DND-41 (cell line): ENCODE data around the gene ABCA13.

Experiments
- ATAC-seq: fragments of 200-7000 bp; cut with Tn5 transposase; 3 replicates; pipeline ENCODE4 v1.9.1; 2021; ENCODE audit warnings: low read depth; ENCODE audit not compliant: insufficient read depth
- DNase-seq: peaks from one replicate; pipeline ENCODE4 v3.0.0-alpha.2; 2020
- H2AFZ ChIP-seq: 2 replicates; pipeline ENCODE4 v1.6.0; 2012; ENCODE audit warnings: low read depth, low read length
- H3K27ac ChIP-seq: 2 replicates; pipeline ENCODE4 v1.5.1; 2012; ENCODE audit warnings: low read length, inconsistent platforms
- H3K27me3 ChIP-seq: fragments of 200-600 bp; sonication (generic); 2 replicates; pipeline ENCODE4 v1.6.0; 2012; ENCODE audit warnings: low read length, mild to moderate bottlenecking, inconsistent platforms; ENCODE audit not compliant: insufficient read depth, poor library complexity
- H3K36me3 ChIP-seq: 2 replicates; pipeline ENCODE4 v1.5.1; 2012; ENCODE audit warnings: low read length, inconsistent platforms; ENCODE audit not compliant: insufficient read depth
- H3K4me1 ChIP-seq: 2 replicates; pipeline ENCODE4 v1.5.1; 2012; ENCODE audit warnings: mild to moderate bottlenecking, low read length; ENCODE audit not compliant: insufficient read depth
- H3K4me2 ChIP-seq: 2 replicates; pipeline ENCODE4 v1.6.0; 2012; ENCODE audit warnings: mild to moderate bottlenecking, moderate library complexity, low read length, inconsistent platforms; ENCODE audit not compliant: insufficient read depth
- H3K4me3 ChIP-seq, 2 experiments: fragments of 200-600 bp in 1 of 2; shearing (Covaris generic) in 1 of 2; 2 replicates each; pipeline ENCODE4 v1.5.1; 2012 to 2016; ENCODE audit warnings: inconsistent platforms in 2 of 2, low read length in 2 of 2, mild to moderate bottlenecking in 2 of 2, low read depth in 1 of 2, moderate library complexity in 1 of 2
- H3K79me2 ChIP-seq: 2 replicates; pipeline ENCODE4 v1.6.0; 2012; ENCODE audit warnings: low read length, inconsistent platforms; ENCODE audit not compliant: insufficient read depth
- H3K9ac ChIP-seq: 2 replicates; pipeline ENCODE4 v1.6.0; 2012; ENCODE audit warnings: low read depth, mild to moderate bottlenecking, inconsistent platforms, low read length, moderate library complexity
- H3K9me3 ChIP-seq: 2 replicates; pipeline ENCODE4 v1.5.1; 2012; ENCODE audit warnings: low read length, moderate library complexity, mild to moderate bottlenecking, inconsistent platforms; ENCODE audit not compliant: insufficient read depth, severe bottlenecking
- H4K20me1 ChIP-seq: 2 replicates; pipeline ENCODE4 v1.6.0; 2012; ENCODE audit warnings: low read length; ENCODE audit not compliant: insufficient read depth
- EZH2 ChIP-seq: IDR thresholded peaks from 3 replicates; pipeline ENCODE4 v1.6.1; 2012; ENCODE audit warnings: borderline replicate concordance, low read depth, mild to moderate bottlenecking, moderate library complexity, low read length, inconsistent platforms; ENCODE audit not compliant: severe bottlenecking
- TF ChIP-seq, protein P1 (sequence below): IDR thresholded peaks from 2 replicates; pipeline ENCODE4 v1.5.1; 2012; ENCODE audit warnings: borderline replicate concordance, low read length, moderate library complexity, mild to moderate bottlenecking; ENCODE audit not compliant: poor library complexity, severe bottlenecking; ENCODE audit errors: extremely low read depth

The ABCA13 gene

GRCh38 chr7:48473205-48473865 is 302.1 kb downstream of the ABCA13 start:
- no peak overlapping the region for H3K27ac ChIP-seq
- no peak overlapping the region for H3K4me3 ChIP-seq
- no peak overlapping the region for H3K9ac ChIP-seq
- H3K36me3 ChIP-seq, result no peaks in the 10 kb centered on the region
- no peak overlapping the region for H3K4me2 ChIP-seq
- no peaks in the 10 kb centered on the region for H4K20me1 ChIP-seq
- ATAC-seq (no peak), DNase-seq (no peak)
- no peaks in the 10 kb centered on the region for H3K4me1 ChIP-seq
- H2AFZ ChIP-seq, result no peak overlapping the region
- H3K27me3 ChIP-seq, result no peaks in the 10 kb centered on the region
- TF ChIP-seq, protein P1, sequence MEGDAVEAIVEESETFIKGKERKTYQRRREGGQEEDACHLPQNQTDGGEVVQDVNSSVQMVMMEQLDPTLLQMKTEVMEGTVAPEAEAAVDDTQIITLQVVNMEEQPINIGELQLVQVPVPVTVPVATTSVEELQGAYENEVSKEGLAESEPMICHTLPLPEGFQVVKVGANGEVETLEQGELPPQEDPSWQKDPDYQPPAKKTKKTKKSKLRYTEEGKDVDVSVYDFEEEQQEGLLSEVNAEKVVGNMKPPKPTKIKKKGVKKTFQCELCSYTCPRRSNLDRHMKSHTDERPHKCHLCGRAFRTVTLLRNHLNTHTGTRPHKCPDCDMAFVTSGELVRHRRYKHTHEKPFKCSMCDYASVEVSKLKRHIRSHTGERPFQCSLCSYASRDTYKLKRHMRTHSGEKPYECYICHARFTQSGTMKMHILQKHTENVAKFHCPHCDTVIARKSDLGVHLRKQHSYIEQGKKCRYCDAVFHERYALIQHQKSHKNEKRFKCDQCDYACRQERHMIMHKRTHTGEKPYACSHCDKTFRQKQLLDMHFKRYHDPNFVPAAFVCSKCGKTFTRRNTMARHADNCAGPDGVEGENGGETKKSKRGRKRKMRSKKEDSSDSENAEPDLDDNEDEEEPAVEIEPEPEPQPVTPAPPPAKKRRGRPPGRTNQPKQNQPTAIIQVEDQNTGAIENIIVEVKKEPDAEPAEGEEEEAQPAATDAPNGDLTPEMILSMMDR, result no peak
- no peak for TF ChIP-seq EZH2
- H3K9me3 ChIP-seq, result no peaks in the 10 kb centered on the region
- H3K79me2 ChIP-seq, result no peaks in the 10 kb centered on the region

DNA sequence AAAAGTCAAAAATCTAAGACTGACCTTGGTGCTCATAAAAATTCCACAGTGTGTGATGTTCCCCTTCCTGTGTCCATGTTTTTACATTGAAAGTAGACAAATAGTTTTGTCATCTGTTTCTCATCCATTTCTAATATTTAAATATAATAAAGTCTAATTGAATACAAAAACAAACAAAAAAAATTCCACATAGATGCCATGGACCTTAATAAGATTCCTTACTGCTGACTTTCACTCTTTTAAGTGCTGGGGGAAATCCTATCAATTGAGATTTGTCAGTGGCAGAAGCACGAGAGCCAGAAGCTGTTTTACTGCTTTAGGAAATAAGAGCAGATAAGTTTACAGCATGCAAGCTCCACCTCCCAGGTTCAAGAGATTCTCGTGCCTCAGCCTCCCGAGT is 310.0 kb downstream of the ABCA13 start:
- TF ChIP-seq EZH2, result no peak
- TF ChIP-seq, protein P1, result no peak
- H2AFZ ChIP-seq, result no peak overlapping the region
- no peaks in the 10 kb centered on the region for H3K4me1 ChIP-seq
- H3K27ac ChIP-seq, result no peak overlapping the region
- no peaks in the 10 kb centered on the region for H4K20me1 ChIP-seq
- no peaks in the 10 kb centered on the region for H3K36me3 ChIP-seq
- ATAC-seq (no peak), DNase-seq (no peak)
- H3K79me2 ChIP-seq, result no peaks in the 10 kb centered on the region
- no peak overlapping the region for H3K4me3 ChIP-seq
- H3K4me2 ChIP-seq, result no peak overlapping the region
- no peaks in the 10 kb centered on the region for H3K9me3 ChIP-seq
- no peak overlapping the region for H3K9ac ChIP-seq
- H3K27me3 ChIP-seq, result no peaks in the 10 kb centered on the region

DNA sequence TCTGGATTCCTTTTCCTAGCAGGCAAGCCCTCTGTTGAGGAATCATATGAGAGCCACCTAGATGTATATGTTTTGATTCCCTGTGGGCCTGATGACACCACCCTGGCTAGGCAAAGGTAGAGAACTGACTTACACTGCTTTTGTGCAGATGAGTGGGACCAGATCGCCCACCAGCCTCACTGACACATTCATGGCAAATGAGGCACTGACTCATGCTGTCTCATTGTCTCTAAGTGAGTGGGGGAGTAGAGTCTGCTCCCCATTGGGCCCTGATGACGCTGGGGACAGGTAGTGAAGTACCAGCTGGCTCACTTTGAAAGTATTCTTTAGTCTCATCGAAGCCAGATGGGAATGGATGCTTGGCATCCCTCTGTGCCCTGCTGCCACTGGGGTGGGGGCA is 326.3 kb downstream of the ABCA13 start:
- no peaks in the 10 kb centered on the region for H3K4me1 ChIP-seq
- H3K79me2 ChIP-seq, result no peaks in the 10 kb centered on the region
- no peak overlapping the region for H3K4me3 ChIP-seq
- no peak overlapping the region for H3K27ac ChIP-seq
- no peak overlapping the region for H2AFZ ChIP-seq
- no peaks in the 10 kb centered on the region for H3K36me3 ChIP-seq
- no peaks in the 10 kb centered on the region for H4K20me1 ChIP-seq
- no peaks in the 10 kb centered on the region for H3K9me3 ChIP-seq
- H3K9ac ChIP-seq, result no peak overlapping the region
- no peaks in the 10 kb centered on the region for H3K27me3 ChIP-seq
- no peak for DNase-seq
- ATAC-seq, result no peak
- H3K4me2 ChIP-seq, result no peak overlapping the region
- no peak for TF ChIP-seq EZH2
- TF ChIP-seq, protein P1, result no peak

GRCh38 chr7:48502021-48502420 is 330.8 kb downstream of the ABCA13 start:
- DNase-seq (no peak), ATAC-seq (no peak)
- H4K20me1 ChIP-seq, result no peaks in the 10 kb centered on the region
- no peak overlapping the region for H3K4me3 ChIP-seq
- no peaks in the 10 kb centered on the region for H3K79me2 ChIP-seq
- no peak overlapping the region for H2AFZ ChIP-seq
- no peaks in the 10 kb centered on the region for H3K36me3 ChIP-seq
- no peaks in the 10 kb centered on the region for H3K9me3 ChIP-seq
- no peak overlapping the region for H3K27ac ChIP-seq
- H3K4me1 ChIP-seq, result no peaks in the 10 kb centered on the region
- no peak overlapping the region for H3K4me2 ChIP-seq
- no peak for TF ChIP-seq EZH2
- TF ChIP-seq, protein P1, result no peak
- no peak overlapping the region for H3K9ac ChIP-seq
- H3K27me3 ChIP-seq, result no peaks in the 10 kb centered on the region
